Measurements from ENCODE around the gene UACA. TPM values are rescaled to one million over a fixed set of nuclear protein-coding genes. Genes with fewer than 3 reads are reported as not detected.
A peak's percentile ranks its signal among the peaks of the same experiment; 100 is the strongest.
"Not testable (repeated sequence)": the region's sequence is repeated elsewhere in the genome, so short reads cannot be mapped to it uniquely, and the experiment has no call there.

Gene UACA
- total and polyA plus RNA-seq, 8 donors = 15.4 to 39.5 (median 21.4) TPM

DNA sequence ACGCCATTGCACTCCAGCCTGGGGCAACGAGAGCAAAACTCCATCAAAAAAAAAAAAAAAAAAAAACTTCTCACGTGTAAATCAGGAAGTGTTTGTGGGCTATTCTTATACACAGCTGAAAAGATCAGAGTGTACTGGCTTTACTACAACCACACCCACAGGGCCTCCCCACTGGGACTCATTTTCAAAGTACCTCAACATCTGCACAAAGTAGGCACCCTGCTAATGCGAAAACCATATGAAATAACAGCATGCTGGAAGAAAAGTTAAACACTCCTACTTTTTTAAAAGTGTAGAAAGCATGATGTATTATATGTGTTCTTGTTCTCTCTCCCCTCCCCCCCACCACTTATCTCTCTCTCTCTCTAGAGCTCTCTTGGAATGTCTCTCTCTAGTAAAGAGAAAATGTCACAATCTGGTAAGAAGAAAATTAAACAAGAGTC, 11.1 kb downstream of the UACA start:
- DNase-seq (no peak), FAIRE-seq (no peak), ATAC-seq (no peak)
- no peak for TF ChIP-seq CTCF (IDR thresholded peaks at IDR 0.05)
- 75 to 78% methylated on average over 4 of the region's 4 CpGs for WGBS, 2 donors
- H3K36me3 ChIP-seq = no peaks in the 10 kb centered on the region
- H3K9me3 ChIP-seq = no peaks in the 10 kb centered on the region
- H3K4me3 ChIP-seq = no peak overlapping the region
- no peaks in the 10 kb centered on the region for H3K27me3 ChIP-seq
- peaks cover 0 to under 1% (median 0%) of the 10 kb centered on the region in 3 donors for H3K4me1 ChIP-seq
- intact Hi-C loops (cut with DNase I) = no loop called here
- no peak overlapping the region for H3K27ac ChIP-seq

GRCh38 chr15:70750203-70750869, 13.0 kb downstream of the UACA start:
- H3K27ac ChIP-seq = no peak overlapping the region
- ATAC-seq = no peak
- TF ChIP-seq CTCF (IDR thresholded peaks at IDR 0.05) = no peak
- H3K36me3 ChIP-seq = no peaks in the 10 kb centered on the region
- no peaks in the 10 kb centered on the region for H3K9me3 ChIP-seq
- no peak for FAIRE-seq
- no peaks in the 10 kb centered on the region for H3K4me1 ChIP-seq
- no peaks in the 10 kb centered on the region for H3K27me3 ChIP-seq
- no peak overlapping the region for H3K4me3 ChIP-seq
- intact Hi-C loops (cut with DNase I) = no loop called here
- 88 to 94% methylated on average over 8 of the region's 8 CpGs for WGBS, 2 donors
- no peak for DNase-seq

GRCh38 chr15:70748281-70748747, 15.0 kb downstream of the UACA start:
- no peak for TF ChIP-seq CTCF (IDR thresholded peaks at IDR 0.05)
- H3K4me3 ChIP-seq = no peak overlapping the region
- FAIRE-seq (no peak), DNase-seq (peak in 3 of 6 donors; percentile 20 to 34 (median 25)), ATAC-seq (peak; percentile 57 to 70 (median 65))
- no peaks in the 10 kb centered on the region for H3K36me3 ChIP-seq
- 50 to 52% methylated on average over 3 of the region's 3 CpGs for WGBS, 2 donors
- no peaks in the 10 kb centered on the region for H3K9me3 ChIP-seq
- no peaks in the 10 kb centered on the region for H3K4me1 ChIP-seq
- H3K27me3 ChIP-seq = no peaks in the 10 kb centered on the region
- H3K27ac ChIP-seq = no peak overlapping the region
- intact Hi-C loops (cut with DNase I) = no loop called here

DNA sequence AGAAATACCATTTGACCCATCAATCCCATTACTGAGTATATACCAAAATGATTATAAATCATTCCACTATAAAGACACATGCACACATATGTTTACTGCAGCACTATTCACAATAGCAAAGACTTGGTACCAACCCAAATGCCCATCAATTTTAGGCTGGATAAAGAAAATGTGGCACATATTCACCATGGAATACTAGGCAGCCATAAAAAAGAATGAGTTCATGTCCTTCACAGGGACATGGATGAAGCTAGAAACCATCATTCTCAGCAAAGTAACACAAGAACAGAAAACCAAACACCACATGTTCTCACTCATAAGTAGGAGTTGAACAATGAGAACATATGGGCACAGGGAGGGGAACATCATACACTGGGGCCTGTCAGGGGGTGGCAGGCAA, 16.8 kb downstream of the UACA start:
- FAIRE-seq; DNase-seq; H3K27me3 ChIP-seq; H3K36me3 ChIP-seq; H3K4me3 ChIP-seq; H3K9me3 ChIP-seq; ATAC-seq; H3K27ac ChIP-seq; intact Hi-C loops (cut with DNase I): not testable (repeated sequence)
- peaks cover 0 to 12% (median 7%) of the 10 kb centered on the region in 3 donors for H3K4me1 ChIP-seq

- intact Hi-C loops (cut with DNase I) = no loop called here
- DNase-seq (no peak), ATAC-seq (no peak), FAIRE-seq (no peak)
- H3K9me3 ChIP-seq = no peaks in the 10 kb centered on the region
- H3K27me3 ChIP-seq = no peaks in the 10 kb centered on the region
- peaks cover 6 to 22% (median 13%) of the 10 kb centered on the region in 3 donors for H3K4me1 ChIP-seq
- H3K27ac ChIP-seq = no peak overlapping the region
- 71 to 73% methylated on average over 3 of the region's 3 CpGs for WGBS, 2 donors
- no peak overlapping the region for H3K4me3 ChIP-seq
- H3K36me3 ChIP-seq = no peaks in the 10 kb centered on the region
- no peak for TF ChIP-seq CTCF (IDR thresholded peaks at IDR 0.05)
Measured at GRCh38 chr15:70742928-70743327, 20.4 kb downstream of the UACA start.

All from pancreas (tissue), 10 donors.